Measurements from ENCODE around the gene NUP153. TPM values are rescaled to one million over a fixed set of nuclear protein-coding genes. Genes with fewer than 3 reads are reported as not detected.

NUP153 gene
- total RNA-seq, 1 donor from 2014 or later, result 33.5 TPM

GRCh38 chr6:17683428-17683827 lies 23.3 kb downstream of the NUP153 start:
- no peak for DNase-seq
- intact Hi-C loops (cut with DNase I), result no loop called here
- H3K36me3 ChIP-seq, result peaks cover 46% of the 10 kb centered on the region
- H3K4me1 ChIP-seq, result no peaks in the 10 kb centered on the region
- no peak overlapping the region for H3K4me3 ChIP-seq
- ATAC-seq, result no peak
- no peak for TF ChIP-seq CTCF (IDR thresholded peaks at IDR 0.05)
- H3K9me3 ChIP-seq, result no peaks in the 10 kb centered on the region
- H3K27me3 ChIP-seq, result no peaks in the 10 kb centered on the region
- H3K27ac ChIP-seq, result no peak overlapping the region

DNA sequence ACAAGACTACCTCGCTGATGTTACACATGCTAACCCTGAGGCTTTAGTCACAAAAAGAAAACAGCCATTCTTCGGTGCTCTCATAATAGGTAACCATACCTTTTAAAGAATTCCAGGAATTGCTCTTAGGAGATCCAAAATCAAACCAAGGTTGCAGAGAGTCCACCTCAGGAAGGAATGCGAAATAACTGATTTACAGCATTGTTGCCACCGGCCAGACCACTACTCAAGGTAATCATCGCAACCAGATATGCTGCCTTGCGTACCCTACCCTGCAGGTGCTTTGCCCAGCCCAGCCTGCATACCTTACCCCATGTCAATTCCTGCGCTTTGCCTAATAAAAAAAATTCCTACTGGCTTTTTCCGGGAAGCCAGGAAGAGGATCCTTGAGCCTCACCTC lies 27.0 kb downstream of the NUP153 start:
- DNase-seq, result no peak
- Histone ChIP-seq H3K4me1 (no peaks in the 10 kb centered on the region), H3K9me3 (no peaks in the 10 kb centered on the region), H3K36me3 (peaks cover 36% of the 10 kb centered on the region), H3K27me3 (no peaks in the 10 kb centered on the region), H3K4me3 (no peak overlapping the region), H3K27ac (no peak overlapping the region)
- ATAC-seq, result peak; percentile 49
- no peak for TF ChIP-seq CTCF (IDR thresholded peaks at IDR 0.05)
- intact Hi-C loops (cut with DNase I), result no loop called here

DNA sequence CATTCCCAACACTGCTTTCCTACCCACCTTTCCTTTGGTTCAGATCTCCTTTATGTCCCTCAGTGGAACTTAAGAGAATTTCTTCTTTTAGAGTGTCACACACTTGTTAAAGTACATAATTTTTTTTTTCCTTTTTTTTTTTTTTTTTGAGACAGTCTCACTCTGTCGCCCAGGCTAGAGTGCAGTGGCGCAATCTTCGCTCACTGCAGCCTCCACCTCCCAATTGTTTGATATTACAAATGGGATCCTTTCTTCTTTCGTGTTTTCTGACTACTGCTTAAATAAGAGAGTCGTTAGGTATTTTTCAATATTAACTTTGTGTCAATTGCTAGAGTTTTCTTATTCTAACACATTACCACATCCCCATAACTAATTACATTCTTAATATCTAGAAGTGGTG lies 29.1 kb downstream of the NUP153 start:
- Histone ChIP-seq H3K4me3 (no peak overlapping the region), H3K9me3 (no peaks in the 10 kb centered on the region), H3K27ac (no peak overlapping the region), H3K27me3 (no peaks in the 10 kb centered on the region), H3K36me3 (peaks cover 47% of the 10 kb centered on the region), H3K4me1 (no peaks in the 10 kb centered on the region)
- DNase-seq, result no peak
- intact Hi-C loops (cut with DNase I), result no loop called here
- ATAC-seq, result no peak
- no peak for TF ChIP-seq CTCF (IDR thresholded peaks at IDR 0.05)

DNA sequence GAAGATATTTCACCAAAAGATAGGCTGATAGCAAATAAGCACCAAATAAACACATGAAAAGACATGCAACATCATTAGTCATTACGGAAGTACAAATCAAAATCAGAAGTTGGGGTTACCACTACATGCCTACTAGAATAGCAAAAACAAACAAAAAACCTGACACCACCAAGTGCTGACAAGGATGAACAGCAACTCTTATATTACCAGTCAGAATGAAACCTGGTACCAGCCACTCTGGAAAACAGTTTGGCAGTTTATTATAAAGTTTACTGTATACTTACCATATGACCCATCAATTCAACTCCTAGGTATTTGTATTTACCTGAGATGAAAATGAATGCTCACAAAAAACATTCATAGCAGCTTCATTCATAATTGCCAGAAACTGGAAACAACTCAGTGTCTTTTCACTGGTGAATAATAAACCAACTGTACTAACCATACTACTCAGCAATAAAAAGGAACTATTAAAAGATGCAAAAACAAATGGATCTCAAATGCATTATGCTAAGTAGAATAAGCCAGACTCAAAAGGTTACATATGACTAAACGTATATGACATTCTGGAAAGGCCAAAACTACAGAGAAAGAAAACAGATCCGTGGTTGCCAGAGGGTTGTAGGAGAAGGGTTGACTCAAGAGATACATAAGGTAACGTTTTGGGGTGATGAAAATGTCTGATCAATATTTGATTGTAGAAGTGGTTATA lies 33.0 kb downstream of the NUP153 start:
- DNase-seq (no peak), ATAC-seq (no peak)
- no peaks in the 10 kb centered on the region for H3K9me3 ChIP-seq
- H3K4me3 ChIP-seq, result no peak overlapping the region
- H3K4me1 ChIP-seq, result no peaks in the 10 kb centered on the region
- TF ChIP-seq CTCF (IDR thresholded peaks at IDR 0.05), result no peak
- H3K36me3 ChIP-seq, result peaks cover 59% of the 10 kb centered on the region
- no peaks in the 10 kb centered on the region for H3K27me3 ChIP-seq
- H3K27ac ChIP-seq, result no peak overlapping the region
- intact Hi-C loops (cut with DNase I), result no loop called here

DNA sequence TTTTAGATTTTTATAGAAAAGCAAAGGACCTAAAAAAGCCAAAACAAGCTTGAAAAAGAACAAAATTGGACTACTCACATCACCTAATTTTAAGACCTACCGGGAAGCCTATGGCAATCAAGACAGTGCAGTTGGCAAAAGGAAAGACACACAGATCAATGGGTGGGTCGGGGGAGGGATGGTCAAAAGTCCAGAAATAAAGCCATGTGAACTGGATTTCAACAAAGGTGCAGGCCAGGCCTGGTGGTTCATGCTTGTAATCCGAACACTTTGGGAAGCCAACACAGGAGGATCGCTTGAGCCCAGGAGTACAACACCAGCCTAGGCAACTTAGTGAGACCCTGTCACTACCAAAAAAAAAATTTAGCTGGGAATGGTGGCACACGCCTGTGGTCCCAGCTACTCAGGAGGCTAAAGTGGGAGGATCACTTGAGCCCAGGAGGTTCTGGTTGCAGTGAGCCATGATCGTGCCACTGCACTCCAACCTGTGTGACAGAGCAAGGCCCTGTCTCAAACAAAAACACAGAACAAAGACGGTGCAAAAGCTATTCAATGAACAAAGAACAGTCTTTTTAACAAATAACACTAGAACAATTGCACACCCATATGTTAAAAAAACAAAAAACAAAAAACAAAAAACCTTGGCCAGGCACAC lies 34.5 kb downstream of the NUP153 start:
- peaks cover 74% of the 10 kb centered on the region for H3K36me3 ChIP-seq

More for the DNA sequence above, 34.5 kb downstream of the NUP153 start:
- no peak overlapping the region for H3K4me3 ChIP-seq
- no peak overlapping the region for H3K27ac ChIP-seq
- no peak for ATAC-seq
- intact Hi-C loops (cut with DNase I), result no loop called here
- H3K9me3 ChIP-seq, result no peaks in the 10 kb centered on the region
- no peaks in the 10 kb centered on the region for H3K27me3 ChIP-seq
- DNase-seq, result no peak
- no peak for TF ChIP-seq CTCF (IDR thresholded peaks at IDR 0.05)
- no peaks in the 10 kb centered on the region for H3K4me1 ChIP-seq

Data from upper lobe of right lung (tissue), 1 donor.